HepG2 (cell line): ENCODE data around the gene SCO1. TPM values are rescaled to one million over a fixed set of nuclear protein-coding genes. Genes with fewer than 3 reads are reported as not detected.

Source experiments
- ATAC-seq: fragments of 200-7000 bp; cut with Tn5 transposase; 3 replicates; pipeline ENCODE4 v1.9.1; 2020; ENCODE audit warnings: mild to moderate bottlenecking, moderate library complexity
- BruUV-seq: library from RNA; stranded (reverse); fragments of 400-500 nt; replicated peaks from 2 replicates; lab custom pipeline; 2021; lab: Mats Ljungman, UMichigan
- CTCF ChIA-PET: fragments of 300-600 bp; formaldehyde crosslinking; extraction: SDS; loops from one replicate; lab custom pipeline; 2021; ENCODE audit warnings: low total read pairs, inconsistent platforms, low intra/inter-chr PET ratio; lab: Yijun Ruan, JAX
- POLR2A ChIA-PET: fragments of 350-600 bp; sonication (Branson Sonifier 250); formaldehyde crosslinking; loops from one replicate; lab custom pipeline; 2020; ENCODE audit warnings: antibody characterized with exemption, inconsistent platforms; lab: Yijun Ruan, JAX
- DNase-seq: peaks from one replicate; pipeline ENCODE4 v3.0.0-alpha.2; 2015; ENCODE audit warnings: low spot score
- FAIRE-seq: peaks from 3 replicates; lab custom pipeline; 2011; peaks lifted over from hg19 to GRCh38; lab: Jason Lieb, UNC
- H2AFZ ChIP-seq: one replicate; pipeline ENCODE4 v1.6.1; 2011; ENCODE audit warnings: low read length, inconsistent platforms
- H3K27ac ChIP-seq: fragments of 300-600 bp; 3 replicates; pipeline ENCODE4 v1.8.0; 2011; ENCODE audit warnings: mixed run types, mild to moderate bottlenecking, mixed read lengths, low read length, inconsistent platforms; ENCODE audit not compliant: insufficient read depth; ENCODE audit errors: extremely low read length
- H3K27me3 ChIP-seq, 2 experiments: fragments of 200-600 bp in 1 of 2; 2 replicates in 1 of 2; 3 replicates in 1 of 2; pipeline versions ENCODE4 v1.6.0 to v1.8.0; 2011; ENCODE audit warnings: low read length in 2 of 2, mild to moderate bottlenecking in 2 of 2, moderate library complexity in 2 of 2, inconsistent platforms in 1 of 2; ENCODE audit not compliant: insufficient read depth in 2 of 2, control insufficient read depth in 1 of 2
- H3K36me3 ChIP-seq, 2 experiments: fragments of 200-600 bp in 1 of 2; replicated peaks in 1 of 2; 2 replicates in 1 of 2; 3 replicates in 1 of 2; pipeline versions ENCODE4 v1.5.1 to v1.8.0; 2011; ENCODE audit warnings: low read length in 2 of 2, inconsistent platforms in 1 of 2; ENCODE audit not compliant: insufficient read depth in 2 of 2, control insufficient read depth in 1 of 2
- H3K4me1 ChIP-seq: 2 replicates; pipeline ENCODE4 v1.5.1; 2012; ENCODE audit warnings: low read length, inconsistent platforms; ENCODE audit not compliant: insufficient read depth
- H3K4me2 ChIP-seq: 2 replicates; pipeline ENCODE4 v1.6.0; 2011; ENCODE audit warnings: low read depth, low read length, inconsistent platforms
- H3K4me3 ChIP-seq, 3 experiments: fragments of 200-600 bp in 1 of 3; sonication (generic), shearing (Covaris generic) in 1 of 3; replicated peaks in 1 of 3; 2 replicates each; pipeline ENCODE4 v1.5.1; 2011 to 2016; ENCODE audit warnings: low read length in 3 of 3, inconsistent platforms in 2 of 3, low read depth in 2 of 3, mild to moderate bottlenecking in 2 of 3, control low read depth in 1 of 3, mixed read lengths in 1 of 3; ENCODE audit not compliant: insufficient read depth in 1 of 3
- H3K79me2 ChIP-seq: one replicate; pipeline ENCODE4 v1.6.1; 2011; ENCODE audit warnings: low read length, inconsistent platforms; ENCODE audit not compliant: insufficient read depth
- H3K9ac ChIP-seq: 2 replicates; pipeline ENCODE4 v1.6.0; 2011; ENCODE audit warnings: mild to moderate bottlenecking, low read depth, low read length, inconsistent platforms; ENCODE audit not compliant: insufficient read depth
- H3K9me3 ChIP-seq: 2 replicates; pipeline ENCODE4 v1.5.1; 2012; ENCODE audit warnings: mild to moderate bottlenecking, low read length
- H4K20me1 ChIP-seq: 2 replicates; pipeline ENCODE4 v1.6.0; 2011; ENCODE audit warnings: inconsistent platforms, mild to moderate bottlenecking, low read length, moderate library complexity; ENCODE audit not compliant: insufficient read depth
- CTCF ChIP-seq: sonication (generic); formaldehyde crosslinking; IDR thresholded peaks from 2 replicates; pipeline ENCODE4 v1.5.0; 2020; ENCODE audit warnings: mild to moderate bottlenecking, missing genetic modification reagents, moderate library complexity
- ISX ChIP-seq: sonication (generic); formaldehyde crosslinking; conservative IDR thresholded peaks from 2 replicates; pipeline ENCODE4 v1.5.0; 2020; ENCODE audit warnings: missing genetic modification reagents
- KDM3A ChIP-seq: IDR thresholded peaks from 2 replicates; pipeline ENCODE4 v1.6.1; 2018; ENCODE audit warnings: low read depth, missing compliant biosample characterization
- MAFF ChIP-seq: IDR thresholded peaks from 2 replicates; pipeline ENCODE4 v1.6.1; 2011; ENCODE audit warnings: low read depth, low read length, improper control_type of control experiment
- MAFK ChIP-seq, 2 experiments: IDR thresholded peaks in 1 of 2; conservative IDR thresholded peaks in 1 of 2; 2 replicates each; pipeline ENCODE4 v1.6.1; 2011; ENCODE audit warnings: improper control_type of control experiment in 2 of 2, low read length in 2 of 2
- MXI1 ChIP-seq: IDR thresholded peaks from 3 replicates; pipeline ENCODE4 v1.6.1; 2012; ENCODE audit warnings: low read depth, low read length, inconsistent platforms, borderline replicate concordance
- NR2C2 ChIP-seq: sonication (generic); formaldehyde crosslinking; IDR thresholded peaks from 2 replicates; pipeline ENCODE4 v1.4.0; 2020; ENCODE audit warnings: missing genetic modification reagents, mild to moderate bottlenecking, moderate library complexity, borderline replicate concordance
- TFDP1 ChIP-seq: IDR thresholded peaks from 2 replicates; pipeline ENCODE4 v1.6.1; 2016; ENCODE audit warnings: missing compliant biosample characterization, missing genetic modification reagents, borderline replicate concordance
- ZBTB33 ChIP-seq: sonication (generic); formaldehyde crosslinking; IDR thresholded peaks from 2 replicates; pipeline ENCODE4 v1.4.0; 2020; ENCODE audit warnings: missing genetic modification reagents
- ZNF18 ChIP-seq: sonication (generic); formaldehyde crosslinking; IDR thresholded peaks from 2 replicates; pipeline ENCODE4 v1.8.0; 2022; ENCODE audit warnings: mild to moderate bottlenecking, missing genetic modification reagents; ENCODE audit not compliant: insufficient replicate concordance
- ZNF326 ChIP-seq: sonication (generic); formaldehyde crosslinking; IDR thresholded peaks from 2 replicates; pipeline ENCODE4 v1.4.0; 2020; ENCODE audit warnings: missing genetic modification reagents, borderline replicate concordance
- WGBS: methylation state at CpG from one replicate; pipeline ENCODE4 v1.1.6; 2017; ENCODE audit warnings: low lambda C conversion rate; 5-methylcytosine and 5-hydroxymethylcytosine counted together
- in situ Hi-C: cut with HindIII; loops from 2 replicates; pipeline ENCODE4 v1.10.0; 2017; ENCODE audit warnings: low pct_unique_long_range_greater_than_20kb; ENCODE audit not compliant: extremely low pct_ligation_motif_present
- intact Hi-C: fragments of 100-400 bp; cut with micrococcal nuclease; formaldehyde crosslinking; loops from one replicate; pipeline ENCODE4 v1.10.0; 2022; ENCODE audit not compliant: unreplicated experiment
- polyA plus RNA-seq, 8 experiments: library from polyadenylated mRNA; depleted of rRNA in 3 of 8; stranded (reverse) in 7 of 8; unstranded in 1 of 8; fragments of >200 nt; fragmentation: Illumina TruSeq in 4 of 8; extraction: Trizol in 4 of 8; gene quantifications; 2 replicates each; pipeline versions ENCODE4 v1.2.1 to v1.2.3, GENCODE V29; 2011 to 2016; ENCODE audit warnings: low read depth in 4 of 8, missing spikeins in 1 of 8, mixed read lengths in 1 of 8; ENCODE audit not compliant: insufficient read depth in 1 of 8
- total RNA-seq, 5 experiments: library from RNA; depleted of rRNA; stranded (reverse); fragments of >200 nt; fragmentation: Illumina TruSeq; extraction: Trizol; gene quantifications; 2 replicates each; pipeline ENCODE4 v1.2.3, GENCODE V29; 2016; ENCODE audit warnings: low read depth in 1 of 5

The SCO1 gene
- total and polyA plus RNA-seq, 2 of the 13 experiments (the other 11 are each of a cell fraction or from before 2014, with no cell fraction given), result 11.4 to 50.3 TPM

- no peaks in the 10 kb centered on the region for H4K20me1 ChIP-seq
- H3K9me3 ChIP-seq, result no peaks in the 10 kb centered on the region
- H3K27ac ChIP-seq, result no peak overlapping the region
- intact Hi-C loops, result no loop called here
- H2AFZ ChIP-seq, result no peak overlapping the region
- TF ChIP-seq MAFK (conservative IDR thresholded peaks at IDR 0.05 in 1 of 2, IDR thresholded peaks at IDR 0.05 in 1 of 2; ENCODE audit: low read length in 2 of 2), result peak; percentile 63 to 74
- TF ChIP-seq MXI1, result no peak
- no peak for TF ChIP-seq ZNF326
- TF ChIP-seq KDM3A (CRISPR knock-in tag), result no peak
- TF ChIP-seq MAFF, result peak; percentile 53
- TF ChIP-seq ISX (CRISPR knock-in tag), result no peak
- TF ChIP-seq, all 625 proteins: peak for 2
- no peaks in the 10 kb centered on the region for H3K4me1 ChIP-seq
- no peak overlapping the region for H3K4me2 ChIP-seq
- BruUV-seq, result no TSS peak
- FAIRE-seq (no peak), DNase-seq (no peak), ATAC-seq (no peak)
- no peaks in the 10 kb centered on the region for H3K79me2 ChIP-seq
- 97% methylated on average over 12 of the region's 12 CpGs for WGBS
- POLR2A ChIA-PET, result no interaction called here
- H3K27me3 ChIP-seq, result no peaks in the 10 kb centered on the region
- CTCF ChIA-PET, result no interaction called here
- in situ Hi-C loops, result no loop called here
- no peak overlapping the region for H3K9ac ChIP-seq
- no peak overlapping the region for H3K4me3 ChIP-seq
- H3K36me3 ChIP-seq, result peaks cover 0 to 1% of the 10 kb centered on the region in 2 experiments; a peak in 1 of 5 replicates
Measured at GRCh38 chr17:10629706-10630105, 67.6 kb downstream of the SCO1 start.

GRCh38 chr17:10628756-10629155 is 68.6 kb downstream of the SCO1 start:
- Histone ChIP-seq H3K4me2 (no peak overlapping the region), H4K20me1 (no peaks in the 10 kb centered on the region), H3K9me3 (no peaks in the 10 kb centered on the region), H3K79me2 (no peaks in the 10 kb centered on the region), H2AFZ (no peak overlapping the region), H3K4me1 (no peaks in the 10 kb centered on the region), H3K9ac (no peak overlapping the region), H3K27me3 (no peaks in the 10 kb centered on the region; a peak in 1 of 5 replicates), H3K4me3 (no peak overlapping the region), H3K27ac (no peak overlapping the region), H3K36me3 (peaks cover 0 to under 1% of the 10 kb centered on the region in 2 experiments; a peak in 1 of 5 replicates)
- no TSS peak for BruUV-seq
- ATAC-seq (peak; percentile 46; the same call in 2 of the 3 replicates), DNase-seq (no peak), FAIRE-seq (no peak)
- ChIA-PET CTCF (no interaction called here), POLR2A (no interaction called here)
- TF ChIP-seq NR2C2 (CRISPR knock-in tag), result no peak
- no peak for TF ChIP-seq TFDP1 (CRISPR knock-in tag)
- TF ChIP-seq ZNF18, result no peak
- peak; percentile 81; the same call in 1 of the 2 replicates for TF ChIP-seq ZBTB33 (CRISPR knock-in tag)
- peak; percentile 36 for TF ChIP-seq CTCF (CRISPR knock-in tag)
- in situ Hi-C loops, result no loop called here
- 85% methylated on average over 8 of the region's 13 CpGs for WGBS
- intact Hi-C loops, result no loop called here
